B cell (primary cell): ENCODE data around the gene NFASC. TPM values are rescaled to one million over a fixed set of nuclear protein-coding genes. Genes with fewer than 3 reads are reported as not detected.

ENCODE experiments used
- ATAC-seq: fragments of 200-7000 bp; cut with Tn5 transposase; one replicate; pipeline ENCODE4 v1.10.0; 2021; ENCODE audit warnings: low read depth, mild to moderate bottlenecking, moderate number of reproducible peaks, moderate library complexity
- CTCF ChIA-PET: fragments of 350-600 bp; sonication (Branson Sonifier 250); formaldehyde crosslinking; loops from one replicate; lab custom pipeline; 2021; ENCODE audit warnings: antibody characterized with exemption, inconsistent platforms; lab: Charles Lee
- POLR2A ChIA-PET: fragments of 350-600 bp; sonication (Branson Sonifier 250); formaldehyde crosslinking; loops from one replicate; lab custom pipeline; 2021; ENCODE audit warnings: antibody characterized with exemption; lab: Charles Lee
- DNase-seq: peaks from one replicate; pipeline ENCODE4 v3.0.0; 2013
- H2AFZ ChIP-seq: 2 replicates; pipeline ENCODE4 v1.6.1; 2012; ENCODE audit warnings: mild to moderate bottlenecking, low read depth, low read length; ENCODE audit not compliant: insufficient read depth, poor library complexity, severe bottlenecking
- H3K27ac ChIP-seq, 2 donors: 1 replicate in 1 of 2; 2 replicates in 1 of 2; pipeline ENCODE4 v1.5.1; 2012 to 2013; ENCODE audit warnings: low read length in 2 of 2, mild to moderate bottlenecking in 2 of 2, moderate library complexity in 1 of 2
- H3K27me3 ChIP-seq, 4 experiments: fragments of 200-600 bp in 1 of 4; sonication (generic) in 1 of 4; replicated peaks in 1 of 4; 1 replicate in 2 of 4; 2 replicates in 2 of 4; pipeline versions ENCODE4 v1.6.1 to v1.7.0; 2013 to 2016; ENCODE audit warnings: low read length in 3 of 4, mild to moderate bottlenecking in 2 of 4, mixed read lengths in 1 of 4, moderate library complexity in 1 of 4; ENCODE audit not compliant: insufficient read depth in 4 of 4, control insufficient read depth in 3 of 4; ENCODE audit errors: control extremely low read depth in 1 of 4
- H3K36me3 ChIP-seq, 2 experiments: replicated peaks in 1 of 2; 1 replicate in 1 of 2; 2 replicates in 1 of 2; pipeline versions ENCODE4 v1.6.1 to v1.7.1; 2013; ENCODE audit warnings: low read length in 1 of 2; ENCODE audit not compliant: insufficient read depth in 2 of 2, control insufficient read depth in 1 of 2; ENCODE audit errors: control extremely low read depth in 1 of 2, extremely low read depth in 1 of 2
- H3K4me1 ChIP-seq, 2 donors: fragments of 200-600 bp in 1 of 2; sonication (generic) in 1 of 2; 1 replicate in 1 of 2; 2 replicates in 1 of 2; pipeline versions ENCODE4 v1.5.1 to v1.6.1; 2013 to 2017; ENCODE audit warnings: low read length in 2 of 2; ENCODE audit not compliant: control insufficient read depth in 2 of 2, insufficient read depth in 2 of 2
- H3K4me2 ChIP-seq: replicated peaks from 2 replicates; pipeline ENCODE3; 2012; ENCODE audit warnings: mild to moderate bottlenecking, low read depth, low read length; ENCODE audit not compliant: poor library complexity, severe bottlenecking
- H3K4me3 ChIP-seq, 5 experiments: fragments of 200-600 bp in 1 of 5; sonication (generic) in 1 of 5; 1 replicate in 3 of 5; 2 replicates in 2 of 5; pipeline versions ENCODE4 v1.5.1 to v1.7.0; 2011 to 2016; ENCODE audit warnings: low read length in 4 of 5, mild to moderate bottlenecking in 4 of 5, low read depth in 2 of 5, control low read depth in 1 of 5, moderate library complexity in 1 of 5; ENCODE audit not compliant: insufficient read depth in 1 of 5; ENCODE audit errors: control extremely low read depth in 1 of 5, extremely low read depth in 1 of 5
- H3K79me2 ChIP-seq: fragments of 200-600 bp; sonication (generic); one replicate; pipeline ENCODE4 v1.6.0; 2016; ENCODE audit warnings: low read length; ENCODE audit not compliant: control insufficient read depth, insufficient read depth
- H3K9ac ChIP-seq: fragments of 200-600 bp; sonication (generic); 2 replicates; pipeline ENCODE4 v1.6.1; 2017; ENCODE audit warnings: mild to moderate bottlenecking, low read length, moderate library complexity
- H3K9me3 ChIP-seq, 3 donors: one replicate each; pipeline versions ENCODE4 v1.6.1 to v1.7.1; 2013; ENCODE audit warnings: low read length in 2 of 3; ENCODE audit not compliant: control insufficient read depth in 2 of 3, insufficient read depth in 1 of 3; ENCODE audit errors: control extremely low read depth in 1 of 3
- H4K20me1 ChIP-seq: 2 replicates; pipeline ENCODE4 v1.6.0; 2012; ENCODE audit warnings: mild to moderate bottlenecking, low read length; ENCODE audit not compliant: insufficient read depth, control insufficient read depth, poor library complexity, severe bottlenecking
- H3K27ac Mint-ChIP-seq: one replicate; pipeline ENCODE4 v1.8.0; 2021; ENCODE audit warnings: mixed read lengths
- H3K27me3 Mint-ChIP-seq: one replicate; pipeline ENCODE4 v1.8.0; 2021; ENCODE audit warnings: mixed read lengths
- H3K4me1 Mint-ChIP-seq: one replicate; pipeline ENCODE4 v1.8.0; 2021; ENCODE audit warnings: mixed read lengths
- H3K4me3 Mint-ChIP-seq: one replicate; pipeline ENCODE4 v1.8.0; 2021; ENCODE audit warnings: mixed read lengths
- H3K9me3 Mint-ChIP-seq: one replicate; pipeline ENCODE4 v1.8.0; 2022; ENCODE audit warnings: mixed read lengths; ENCODE audit not compliant: insufficient read depth
- EZH2 ChIP-seq: IDR thresholded peaks from 2 replicates; pipeline ENCODE4 v1.6.1; 2012; ENCODE audit warnings: borderline replicate concordance, low read depth, mild to moderate bottlenecking, moderate library complexity, low read length; ENCODE audit not compliant: insufficient read depth, poor library complexity, severe bottlenecking
- WGBS: methylation state at CpG from one replicate; pipeline ENCODE4 v1.1.5; 2013; ENCODE audit warnings: missing lambda C conversion rate; ENCODE audit not compliant: insufficient coverage; 5-methylcytosine and 5-hydroxymethylcytosine counted together
- intact Hi-C: fragments of 100-400 bp; cut with micrococcal nuclease; formaldehyde crosslinking; loops from one replicate; pipeline ENCODE4 v1.10.0; 2022
- polyA plus RNA-seq: library from polyadenylated mRNA; depleted of rRNA; stranded (reverse); fragments of >200 nt; gene quantifications from 2 replicates; pipeline ENCODE4 v1.2.3, GENCODE V29; 2012
- total RNA-seq, 2 donors: library from RNA; stranded (reverse); fragments of 120-200 nt in 1 of 2; gene quantifications; 1 replicate in 1 of 2; 2 replicates in 1 of 2; pipeline versions ENCODE4 v1.2.3 to v1.2.4, GENCODE V29; 2013 to 2022
- TF ChIP-seq, protein P1 (sequence below): fragments of 200-600 bp; IDR thresholded peaks from one replicate; pipeline ENCODE4 v1.8.0; 2022; ENCODE audit warnings: antibody characterized with exemption, mild to moderate bottlenecking

Gene NFASC
- total and polyA plus RNA-seq, 2 donors (not counting 1 experiment from before 2014, with no cell fraction given) = 0.06 to 0.39 TPM

DNA sequence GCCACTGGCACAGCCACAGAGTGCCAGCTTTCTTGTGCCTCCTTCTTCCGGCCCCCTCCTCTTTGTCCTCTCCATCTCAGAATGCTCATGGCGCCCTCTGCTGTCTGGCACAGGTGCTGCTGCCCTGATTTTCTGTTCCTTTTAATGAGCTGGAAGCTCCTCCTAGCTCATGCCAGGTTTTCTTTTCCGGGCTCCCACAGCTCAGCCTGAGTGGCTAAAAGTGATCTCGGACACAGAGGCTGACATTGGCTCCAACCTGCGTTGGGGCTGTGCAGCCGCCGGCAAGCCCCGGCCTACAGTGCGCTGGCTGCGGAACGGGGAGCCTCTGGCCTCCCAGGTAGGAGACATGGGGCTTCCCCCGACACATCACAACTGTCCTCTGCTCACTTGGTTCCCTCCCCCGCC, 191.0 kb downstream of the NFASC start:
- intact Hi-C loops = loop anchor here (1.0 kb wide), 1 partner anchor 72 kb away; no protein-coding TSS in a partner anchor
- Histone ChIP-seq H3K36me3 (no peaks in the 10 kb centered on the region), H3K4me1 (peaks cover 0 to 6% of the 10 kb centered on the region in 2 donors), H3K9me3 (no peaks in the 10 kb centered on the region), H3K4me2 (no peak overlapping the region), H3K79me2 (no peaks in the 10 kb centered on the region), H3K9ac (no peak overlapping the region), H3K27ac (no peak overlapping the region), H2AFZ (no peak overlapping the region), H4K20me1 (no peaks in the 10 kb centered on the region), H3K4me3 (no peak overlapping the region), H3K27me3 (no peaks in the 10 kb centered on the region)
- 49% methylated on average over 12 of the region's 13 CpGs for WGBS
- TF ChIP-seq, protein P1, sequence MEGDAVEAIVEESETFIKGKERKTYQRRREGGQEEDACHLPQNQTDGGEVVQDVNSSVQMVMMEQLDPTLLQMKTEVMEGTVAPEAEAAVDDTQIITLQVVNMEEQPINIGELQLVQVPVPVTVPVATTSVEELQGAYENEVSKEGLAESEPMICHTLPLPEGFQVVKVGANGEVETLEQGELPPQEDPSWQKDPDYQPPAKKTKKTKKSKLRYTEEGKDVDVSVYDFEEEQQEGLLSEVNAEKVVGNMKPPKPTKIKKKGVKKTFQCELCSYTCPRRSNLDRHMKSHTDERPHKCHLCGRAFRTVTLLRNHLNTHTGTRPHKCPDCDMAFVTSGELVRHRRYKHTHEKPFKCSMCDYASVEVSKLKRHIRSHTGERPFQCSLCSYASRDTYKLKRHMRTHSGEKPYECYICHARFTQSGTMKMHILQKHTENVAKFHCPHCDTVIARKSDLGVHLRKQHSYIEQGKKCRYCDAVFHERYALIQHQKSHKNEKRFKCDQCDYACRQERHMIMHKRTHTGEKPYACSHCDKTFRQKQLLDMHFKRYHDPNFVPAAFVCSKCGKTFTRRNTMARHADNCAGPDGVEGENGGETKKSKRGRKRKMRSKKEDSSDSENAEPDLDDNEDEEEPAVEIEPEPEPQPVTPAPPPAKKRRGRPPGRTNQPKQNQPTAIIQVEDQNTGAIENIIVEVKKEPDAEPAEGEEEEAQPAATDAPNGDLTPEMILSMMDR = peak; percentile 80
- no peak for TF ChIP-seq EZH2
- DNase-seq = peak; percentile 77
- no peaks in the 10 kb centered on the region for H3K4me1 Mint-ChIP-seq
- no peak overlapping the region for H3K27ac Mint-ChIP-seq
- H3K27me3 Mint-ChIP-seq = no peaks in the 10 kb centered on the region
- ChIA-PET POLR2A (no interaction called here), CTCF (interaction anchor here (0.6 to 4.0 kb wide), 45 partner anchors 8 to 754 kb away, joined by 3 to 94 read pairs (median 4); partner anchors contain the start of gene TMCC2)
- H3K9me3 Mint-ChIP-seq = no peaks in the 10 kb centered on the region
- H3K4me3 Mint-ChIP-seq = no peak overlapping the region
- peak; percentile 62 for ATAC-seq

DNA sequence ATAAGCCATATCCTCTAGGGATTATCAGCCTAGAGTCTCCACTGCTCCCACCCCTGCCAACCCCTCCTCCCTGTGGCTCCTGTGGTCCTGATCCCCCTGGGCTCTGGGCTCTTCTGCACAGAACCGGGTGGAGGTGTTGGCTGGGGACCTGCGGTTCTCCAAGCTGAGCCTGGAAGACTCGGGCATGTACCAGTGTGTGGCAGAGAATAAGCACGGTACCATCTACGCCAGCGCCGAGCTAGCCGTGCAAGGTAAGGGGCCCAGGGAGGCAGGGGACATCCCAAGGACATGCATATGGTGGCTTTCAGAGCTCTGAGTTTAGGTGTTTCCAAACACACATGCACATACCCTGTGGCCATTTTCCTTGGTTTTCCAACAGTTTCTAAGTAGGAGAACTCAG, 191.7 kb downstream of the NFASC start:
- peaks cover 0 to 6% of the 10 kb centered on the region in 2 donors for H3K4me1 ChIP-seq
- DNase-seq (no peak), ATAC-seq (no peak)
- H3K27me3 ChIP-seq = no peaks in the 10 kb centered on the region
- Mint-ChIP-seq H3K4me3 (no peak overlapping the region), H3K27ac (no peak overlapping the region), H3K9me3 (no peaks in the 10 kb centered on the region), H3K4me1 (no peaks in the 10 kb centered on the region), H3K27me3 (no peaks in the 10 kb centered on the region)
- 97% methylated on average over 8 of the region's 8 CpGs for WGBS
- no peak overlapping the region for H3K9ac ChIP-seq
- ChIA-PET POLR2A (no interaction called here), CTCF (interaction anchor here (0.6 to 4.0 kb wide), 27 partner anchors 9 to 649 kb away, joined by 3 to 94 read pairs (median 6); no protein-coding TSS in a partner anchor)
- TF ChIP-seq EZH2 = no peak
- TF ChIP-seq, protein P1 = no peak
- H3K27ac ChIP-seq = no peak overlapping the region
- H4K20me1 ChIP-seq = no peaks in the 10 kb centered on the region
- intact Hi-C loops = no loop called here
- no peaks in the 10 kb centered on the region for H3K9me3 ChIP-seq
- H3K4me3 ChIP-seq = no peak overlapping the region
- no peak overlapping the region for H2AFZ ChIP-seq
- no peaks in the 10 kb centered on the region for H3K36me3 ChIP-seq
- H3K79me2 ChIP-seq = no peaks in the 10 kb centered on the region
- H3K4me2 ChIP-seq = no peak overlapping the region
